HL-60 (cell line): ENCODE data around the gene LYPD3.

Source experiments
- DNase-seq, 2 experiments: peaks; one replicate each; pipeline ENCODE4 v3.0.0-alpha.2; 2010 to 2020; ENCODE audit warnings: low read depth in 1 of 2, low spot score in 1 of 2
- H3K27ac ChIP-seq: fragments of 250-450 bp; sonication (Bioruptor Pico); replicated peaks from 2 replicates; pipeline ENCODE4 v1.5.1; 2020; ENCODE audit warnings: mild to moderate bottlenecking, moderate library complexity
- H3K27me3 ChIP-seq: fragments of 250-450 bp; sonication (Bioruptor Pico); 2 replicates; pipeline ENCODE4 v1.5.1; 2021; ENCODE audit warnings: mild to moderate bottlenecking, moderate library complexity; ENCODE audit not compliant: insufficient read depth, poor library complexity, severe bottlenecking
- H3K4me3 ChIP-seq: replicated peaks from 2 replicates; pipeline ENCODE4 v1.5.1; 2011; ENCODE audit warnings: mild to moderate bottlenecking, control low read depth, low read length; ENCODE audit not compliant: insufficient read depth
- GABPA ChIP-seq: IDR thresholded peaks from 2 replicates; pipeline ENCODE4 v1.6.1; 2012; ENCODE audit warnings: low read depth
- POLR2AphosphoS5 ChIP-seq: IDR thresholded peaks from 2 replicates; pipeline ENCODE4 v1.6.1; 2012; ENCODE audit warnings: low read depth
- SPI1 ChIP-seq: IDR thresholded peaks from 2 replicates; pipeline ENCODE4 v1.6.1; 2012; ENCODE audit warnings: low read depth, mild to moderate bottlenecking, borderline replicate concordance
- TF ChIP-seq, protein P1 (sequence below): IDR thresholded peaks from one replicate; pipeline ENCODE4 v1.5.1; 2011; ENCODE audit warnings: low read length, control low read depth, inconsistent platforms; ENCODE audit not compliant: insufficient read depth
- TF ChIP-seq, protein P2 (sequence below): IDR thresholded peaks from 2 replicates; pipeline ENCODE4 v1.6.1; 2012; ENCODE audit warnings: low read depth; ENCODE audit not compliant: insufficient replicate concordance

Gene LYPD3

GRCh38 chr19:43466793-43467192 lies 1.4 kb upstream of the LYPD3 start:
- TF ChIP-seq GABPA, result no peak
- no peak for TF ChIP-seq SPI1
- TF ChIP-seq, protein P1, sequence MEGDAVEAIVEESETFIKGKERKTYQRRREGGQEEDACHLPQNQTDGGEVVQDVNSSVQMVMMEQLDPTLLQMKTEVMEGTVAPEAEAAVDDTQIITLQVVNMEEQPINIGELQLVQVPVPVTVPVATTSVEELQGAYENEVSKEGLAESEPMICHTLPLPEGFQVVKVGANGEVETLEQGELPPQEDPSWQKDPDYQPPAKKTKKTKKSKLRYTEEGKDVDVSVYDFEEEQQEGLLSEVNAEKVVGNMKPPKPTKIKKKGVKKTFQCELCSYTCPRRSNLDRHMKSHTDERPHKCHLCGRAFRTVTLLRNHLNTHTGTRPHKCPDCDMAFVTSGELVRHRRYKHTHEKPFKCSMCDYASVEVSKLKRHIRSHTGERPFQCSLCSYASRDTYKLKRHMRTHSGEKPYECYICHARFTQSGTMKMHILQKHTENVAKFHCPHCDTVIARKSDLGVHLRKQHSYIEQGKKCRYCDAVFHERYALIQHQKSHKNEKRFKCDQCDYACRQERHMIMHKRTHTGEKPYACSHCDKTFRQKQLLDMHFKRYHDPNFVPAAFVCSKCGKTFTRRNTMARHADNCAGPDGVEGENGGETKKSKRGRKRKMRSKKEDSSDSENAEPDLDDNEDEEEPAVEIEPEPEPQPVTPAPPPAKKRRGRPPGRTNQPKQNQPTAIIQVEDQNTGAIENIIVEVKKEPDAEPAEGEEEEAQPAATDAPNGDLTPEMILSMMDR, result no peak
- no peak for TF ChIP-seq POLR2AphosphoS5
- TF ChIP-seq, protein P2, sequence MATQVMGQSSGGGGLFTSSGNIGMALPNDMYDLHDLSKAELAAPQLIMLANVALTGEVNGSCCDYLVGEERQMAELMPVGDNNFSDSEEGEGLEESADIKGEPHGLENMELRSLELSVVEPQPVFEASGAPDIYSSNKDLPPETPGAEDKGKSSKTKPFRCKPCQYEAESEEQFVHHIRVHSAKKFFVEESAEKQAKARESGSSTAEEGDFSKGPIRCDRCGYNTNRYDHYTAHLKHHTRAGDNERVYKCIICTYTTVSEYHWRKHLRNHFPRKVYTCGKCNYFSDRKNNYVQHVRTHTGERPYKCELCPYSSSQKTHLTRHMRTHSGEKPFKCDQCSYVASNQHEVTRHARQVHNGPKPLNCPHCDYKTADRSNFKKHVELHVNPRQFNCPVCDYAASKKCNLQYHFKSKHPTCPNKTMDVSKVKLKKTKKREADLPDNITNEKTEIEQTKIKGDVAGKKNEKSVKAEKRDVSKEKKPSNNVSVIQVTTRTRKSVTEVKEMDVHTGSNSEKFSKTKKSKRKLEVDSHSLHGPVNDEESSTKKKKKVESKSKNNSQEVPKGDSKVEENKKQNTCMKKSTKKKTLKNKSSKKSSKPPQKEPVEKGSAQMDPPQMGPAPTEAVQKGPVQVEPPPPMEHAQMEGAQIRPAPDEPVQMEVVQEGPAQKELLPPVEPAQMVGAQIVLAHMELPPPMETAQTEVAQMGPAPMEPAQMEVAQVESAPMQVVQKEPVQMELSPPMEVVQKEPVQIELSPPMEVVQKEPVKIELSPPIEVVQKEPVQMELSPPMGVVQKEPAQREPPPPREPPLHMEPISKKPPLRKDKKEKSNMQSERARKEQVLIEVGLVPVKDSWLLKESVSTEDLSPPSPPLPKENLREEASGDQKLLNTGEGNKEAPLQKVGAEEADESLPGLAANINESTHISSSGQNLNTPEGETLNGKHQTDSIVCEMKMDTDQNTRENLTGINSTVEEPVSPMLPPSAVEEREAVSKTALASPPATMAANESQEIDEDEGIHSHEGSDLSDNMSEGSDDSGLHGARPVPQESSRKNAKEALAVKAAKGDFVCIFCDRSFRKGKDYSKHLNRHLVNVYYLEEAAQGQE, result no peak
- Histone ChIP-seq H3K27me3 (peaks cover 9% of the 10 kb centered on the region), H3K4me3 (no peak overlapping the region), H3K27ac (no peak overlapping the region)
- no peak for DNase-seq

DNA sequence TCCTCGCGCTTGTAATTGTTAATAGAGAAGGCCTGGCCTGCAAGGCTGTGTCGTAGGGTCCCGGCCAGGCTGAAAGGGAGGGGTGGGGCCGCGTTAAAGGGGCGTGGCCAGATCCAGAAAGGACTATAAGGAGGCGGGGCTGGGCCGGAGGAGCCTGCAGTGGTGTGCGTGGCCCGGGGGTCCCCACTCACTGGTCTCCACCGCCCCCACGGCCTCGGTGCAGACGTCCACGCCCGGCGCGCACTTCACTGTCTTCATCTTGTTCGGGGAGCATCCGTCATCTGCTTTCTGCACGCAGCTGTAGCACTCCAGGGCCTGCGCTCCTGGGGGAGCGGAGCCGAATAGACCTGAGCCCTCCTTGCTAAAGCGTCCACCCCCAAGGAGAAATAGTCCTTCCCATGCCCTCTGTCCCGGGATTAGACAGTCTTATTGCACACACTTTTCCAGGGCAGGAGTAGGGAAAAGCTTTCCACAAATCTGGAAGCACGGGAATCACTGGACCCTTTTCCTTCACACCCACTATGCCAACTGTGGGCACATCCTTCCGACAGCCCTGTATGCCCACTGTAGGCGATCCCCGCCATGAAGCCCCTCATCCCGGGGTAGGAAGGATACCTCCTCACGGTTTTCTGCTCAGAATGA lies 1.2 kb downstream of the LYPD3 start:
- TF ChIP-seq, protein P2, result no peak
- TF ChIP-seq, protein P1, result no peak
- TF ChIP-seq SPI1 (no peak), POLR2AphosphoS5 (no peak), GABPA (no peak)
- no peak for DNase-seq
- Histone ChIP-seq H3K4me3 (peak overlapping the region; percentile 81), H3K27me3 (peaks cover 9% of the 10 kb centered on the region), H3K27ac (no peak overlapping the region)

DNA sequence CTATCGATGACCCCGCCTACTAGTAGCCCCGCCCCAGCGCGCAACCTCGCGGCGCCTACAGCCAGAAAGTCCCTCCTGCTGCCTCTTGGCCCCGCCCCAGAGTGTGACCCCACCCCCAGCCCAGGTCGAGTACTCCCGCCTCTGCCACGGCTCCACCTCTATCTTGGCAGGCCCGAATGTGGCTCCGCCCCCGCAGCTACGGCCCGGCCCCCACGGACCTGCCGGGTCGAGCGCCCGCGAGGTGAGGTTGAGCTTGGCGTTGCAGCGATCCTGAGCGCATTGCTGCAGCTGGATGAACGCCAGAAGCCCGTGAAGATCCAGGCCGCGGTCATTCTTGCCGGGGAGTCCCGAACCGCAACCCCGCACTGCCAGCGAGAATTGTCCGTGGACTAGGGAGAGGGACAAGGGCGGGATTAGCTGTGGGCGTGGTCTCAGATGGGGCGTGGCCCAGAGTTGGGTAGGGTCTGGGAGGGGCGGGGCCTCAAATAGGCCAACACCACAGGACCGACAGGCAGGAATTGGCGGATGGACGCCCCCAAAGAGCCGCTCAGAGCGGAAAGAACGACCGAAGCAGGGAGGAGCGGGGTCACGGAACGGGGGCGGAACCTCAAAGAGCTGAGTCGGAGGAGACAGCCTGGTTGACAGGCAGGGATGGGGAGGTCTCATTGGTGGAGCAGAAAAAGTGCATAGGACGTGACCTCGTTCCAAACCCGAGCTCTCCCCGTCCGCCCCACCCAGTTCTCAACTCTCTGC lies 1.9 kb downstream of the LYPD3 start:
- TF ChIP-seq SPI1 (no peak), POLR2AphosphoS5 (no peak), GABPA (no peak)
- TF ChIP-seq, protein P2, result no peak
- TF ChIP-seq, protein P1, result no peak
- peak overlapping the region; percentile 81 for H3K4me3 ChIP-seq
- no peak overlapping the region for H3K27ac ChIP-seq
- peaks cover 9% of the 10 kb centered on the region for H3K27me3 ChIP-seq
- peak; percentile 81 to 87 for DNase-seq
